K562 (cell line): ENCODE measurements around the gene RAB31. TPM values are rescaled to one million over a fixed set of nuclear protein-coding genes. Genes with fewer than 3 reads are reported as not detected.
"Not testable (repeated sequence)": the region's sequence is repeated elsewhere in the genome, so short reads cannot be mapped to it uniquely, and the experiment has no call there.

Source experiments
- ATAC-seq: fragments of 200-7000 bp; cut with Tn5 transposase; 3 replicates; pipeline ENCODE4 v1.9.1; 2020; ENCODE audit warnings: moderate library complexity
- BruUV-seq: library from RNA; stranded (reverse); fragments of 400-500 nt; replicated peaks from 2 replicates; lab custom pipeline; 2021; lab: Mats Ljungman, UMichigan
- CTCF ChIA-PET: fragments of 300-600 bp; formaldehyde crosslinking; extraction: SDS; loops from one replicate; lab custom pipeline; 2021; ENCODE audit warnings: low intra/inter-chr PET ratio; lab: Yijun Ruan, JAX
- POLR2A ChIA-PET: fragments of 300-600, 350-650 bp; sonication (Branson Sonifier 250); formaldehyde crosslinking; extraction: SDS; loops from one replicate; lab custom pipeline; 2021; ENCODE audit warnings: antibody characterized with exemption, inconsistent platforms; lab: Yijun Ruan, JAX
- DNase-seq, 4 experiments: peaks; one replicate each; pipeline versions ENCODE4 v3.0.0 to v3.0.0-alpha.2; 2011 to 2018; ENCODE audit warnings: low spot score in 3 of 4, mixed read lengths in 3 of 4; ENCODE audit errors: extremely low read depth in 1 of 4
- FAIRE-seq: peaks from 2 replicates; lab custom pipeline; 2011; peaks lifted over from hg19 to GRCh38; lab: Jason Lieb, UNC
- H2AFZ ChIP-seq: 2 replicates; pipeline ENCODE4 v1.6.0; 2011; ENCODE audit warnings: low read depth, low read length, control low read depth, inconsistent platforms
- H3K27ac ChIP-seq: fragments of 200-600 bp; 3 replicates; pipeline ENCODE4 v1.8.0; 2011; ENCODE audit warnings: low read depth, mild to moderate bottlenecking, control low read depth, inconsistent platforms, low read length, moderate library complexity, mixed read lengths; ENCODE audit errors: extremely low read depth
- H3K27me3 ChIP-seq, 2 experiments: fragments of 300-600 bp in 1 of 2; 2 replicates in 1 of 2; 3 replicates in 1 of 2; pipeline versions ENCODE4 v1.6.0 to v1.8.0; 2011; ENCODE audit warnings: inconsistent platforms in 2 of 2, low read length in 2 of 2, mild to moderate bottlenecking in 1 of 2, mixed read lengths in 1 of 2, moderate library complexity in 1 of 2; ENCODE audit not compliant: control insufficient read depth in 2 of 2, insufficient read depth in 2 of 2
- H3K36me3 ChIP-seq: fragments of 300-600 bp; 3 replicates; pipeline ENCODE4 v1.8.0; 2011; ENCODE audit warnings: mild to moderate bottlenecking, low read length, inconsistent platforms; ENCODE audit not compliant: control insufficient read depth, insufficient read depth
- H3K4me1 ChIP-seq, 2 experiments: fragments of 200-600 bp in 1 of 2; replicated peaks in 1 of 2; 2 replicates in 1 of 2; 3 replicates in 1 of 2; pipeline versions ENCODE4 v1.5.1 to v1.8.0; 2011; ENCODE audit warnings: inconsistent platforms in 2 of 2, low read length in 2 of 2, mild to moderate bottlenecking in 1 of 2, mixed read lengths in 1 of 2, moderate library complexity in 1 of 2; ENCODE audit not compliant: control insufficient read depth in 2 of 2, insufficient read depth in 2 of 2
- H3K4me2 ChIP-seq: 2 replicates; pipeline ENCODE4 v1.6.1; 2011; ENCODE audit warnings: low read length, control low read depth, inconsistent platforms, mixed read lengths; ENCODE audit not compliant: insufficient read depth
- H3K4me3 ChIP-seq: fragments of 200-600 bp; sonication (generic), shearing (Covaris generic); 2 replicates; pipeline ENCODE4 v1.5.1; 2016; ENCODE audit warnings: control low read depth, inconsistent platforms
- H3K79me2 ChIP-seq: fragments of 200-600 bp; 3 replicates; pipeline ENCODE4 v1.8.0; 2011; ENCODE audit warnings: low read length, inconsistent platforms; ENCODE audit not compliant: control insufficient read depth, insufficient read depth
- H3K9ac ChIP-seq, 2 experiments: 2 replicates each; pipeline versions ENCODE4 v1.6.0 to v1.6.1; 2011; ENCODE audit warnings: low read depth in 2 of 2, low read length in 2 of 2, control low read depth in 1 of 2, inconsistent platforms in 1 of 2, mild to moderate bottlenecking in 1 of 2, mixed read lengths in 1 of 2; ENCODE audit not compliant: insufficient read depth in 1 of 2
- H3K9me1 ChIP-seq: one replicate; pipeline ENCODE4 v1.6.0; 2011; ENCODE audit warnings: inconsistent platforms, mild to moderate bottlenecking, low read length, moderate library complexity; ENCODE audit not compliant: control insufficient read depth, insufficient read depth
- H3K9me3 ChIP-seq: replicated peaks from 2 replicates; pipeline ENCODE4 v1.5.1; 2011; ENCODE audit warnings: low read depth, low read length, inconsistent platforms; ENCODE audit not compliant: control insufficient read depth, insufficient read depth
- H4K20me1 ChIP-seq: replicated peaks from 2 replicates; pipeline ENCODE4 v1.6.1; 2011; ENCODE audit warnings: low read length, inconsistent platforms, mixed read lengths; ENCODE audit not compliant: control insufficient read depth, insufficient read depth
- ARID1B ChIP-seq: fragments of 450-650 bp; IDR thresholded peaks from 2 replicates; pipeline ENCODE4 v1.6.1; 2016; ENCODE audit warnings: antibody characterized with exemption, mild to moderate bottlenecking, inconsistent platforms
- CC2D1A ChIP-seq: fragments of 450-650 bp; IDR thresholded peaks from 2 replicates; pipeline ENCODE4 v1.6.1; 2017; ENCODE audit warnings: mild to moderate bottlenecking
- CEBPB ChIP-seq: fragments of 450-650 bp; IDR thresholded peaks from 2 replicates; pipeline ENCODE4 v1.6.1; 2016; ENCODE audit warnings: missing genetic modification characterization, missing compliant biosample characterization
- CEBPG ChIP-seq, 3 experiments: fragments of 200-800 bp in 1 of 3; sonication (Bioruptor generic) in 1 of 3; sonication (generic) in 1 of 3; formaldehyde crosslinking in 1 of 3; IDR thresholded peaks in 2 of 3; conservative IDR thresholded peaks in 1 of 3; 2 replicates each; pipeline versions ENCODE4 v1.6.1 to v1.8.0; 2016 to 2022; ENCODE audit warnings: missing compliant biosample characterization in 2 of 3, missing genetic modification characterization in 2 of 3, mild to moderate bottlenecking in 1 of 3, missing genetic modification reagents in 1 of 3
- FOXK2 ChIP-seq, 2 experiments: fragments of 450-650 bp; IDR thresholded peaks in 1 of 2; conservative IDR thresholded peaks in 1 of 2; 2 replicates each; pipeline ENCODE4 v1.6.1; 2016; ENCODE audit warnings: low read depth in 2 of 2, mild to moderate bottlenecking in 1 of 2
- GABPB1 ChIP-seq: sonication (generic); formaldehyde crosslinking; IDR thresholded peaks from 2 replicates; pipeline ENCODE4 v1.8.0; 2022; ENCODE audit warnings: mild to moderate bottlenecking, missing genetic modification reagents
- KLF10 ChIP-seq: fragments of 250-450 bp; sonication (Bioruptor Pico); IDR thresholded peaks from 2 replicates; pipeline ENCODE4 v1.6.1; 2021; ENCODE audit warnings: matching md5 sums
- NR2F6 ChIP-seq: fragments of 450-650 bp; formaldehyde crosslinking; IDR thresholded peaks from 2 replicates; pipeline ENCODE4 v1.4.0; 2020; ENCODE audit warnings: mild to moderate bottlenecking
- SMAD2 ChIP-seq: fragments of 150-350 bp; IDR thresholded peaks from 2 replicates; pipeline ENCODE4 v1.6.1; 2014; ENCODE audit warnings: low read depth, mild to moderate bottlenecking, low read length
- SMC3 ChIP-seq: conservative IDR thresholded peaks from 2 replicates; pipeline ENCODE4 v1.6.1; 2011; ENCODE audit warnings: low read depth, low read length, improper control_type of control experiment; ENCODE audit not compliant: insufficient read depth
- TARDBP ChIP-seq: fragments of 450-650 bp; IDR thresholded peaks from 2 replicates; pipeline ENCODE4 v1.6.1; 2016
- ZNF41 ChIP-seq: fragments of 250-450 bp; sonication (Bioruptor Pico); conservative IDR thresholded peaks from 2 replicates; pipeline ENCODE4 v1.4.0; 2020; ENCODE audit warnings: mild to moderate bottlenecking
- WGBS: fragments of 100-300 bp; shearing (Covaris generic); methylation state at CpG from one replicate; pipeline ENCODE4 v1.1.6; 2016; ENCODE audit warnings: low coverage, mixed read lengths; ENCODE audit not compliant: insufficient coverage; ENCODE audit errors: missing lambda C conversion rate; 5-methylcytosine and 5-hydroxymethylcytosine counted together
- in situ Hi-C: fragments of 300-500 bp; cut with MboI; formaldehyde crosslinking; loops from 4 replicates; pipeline ENCODE4 v1.15.0; 2018; ENCODE audit warnings: inconsistent platforms, mixed read lengths
- intact Hi-C: fragments of 100-400 bp; cut with micrococcal nuclease; formaldehyde crosslinking; loops from 2 replicates; pipeline ENCODE4 v1.14.2; 2022
- polyA plus RNA-seq, 8 experiments: library from polyadenylated mRNA; depleted of rRNA in 4 of 8; stranded (reverse) in 5 of 8; unstranded in 3 of 8; fragments of >200 nt; fragmentation: Nextera tagmentation in 2 of 8; fragmentation: Illumina TruSeq in 1 of 8; extraction: Ambion mirVana in 2 of 8; extraction: Trizol in 1 of 8; gene quantifications; 2 replicates each; pipeline versions ENCODE4 v1.2.1 to v1.2.3, GENCODE V29; 2011 to 2014; ENCODE audit warnings: inconsistent platforms in 1 of 8, missing spikeins in 1 of 8
- total RNA-seq, 7 experiments: library from RNA; depleted of rRNA in 6 of 7; stranded (reverse); fragments of >200 nt in 6 of 7; fragmentation: Illumina TruSeq in 2 of 7; extraction: Trizol in 2 of 7; gene quantifications; 2 replicates each; pipeline versions ENCODE4 v1.2.1 to v1.2.3, GENCODE V29; 2011 to 2021; ENCODE audit warnings: low replicate concordance in 1 of 7
- TF ChIP-seq, protein P1 (sequence below): IDR thresholded peaks from 2 replicates; pipeline ENCODE4 v1.6.1; 2016; ENCODE audit warnings: missing genetic modification characterization, missing compliant biosample characterization

Gene RAB31
- total and polyA plus RNA-seq, 9 of the 15 experiments (the other 6 are each of a cell fraction or from before 2014, with no cell fraction given) = 20.7 to 70.4 (median 41.3) TPM

DNA sequence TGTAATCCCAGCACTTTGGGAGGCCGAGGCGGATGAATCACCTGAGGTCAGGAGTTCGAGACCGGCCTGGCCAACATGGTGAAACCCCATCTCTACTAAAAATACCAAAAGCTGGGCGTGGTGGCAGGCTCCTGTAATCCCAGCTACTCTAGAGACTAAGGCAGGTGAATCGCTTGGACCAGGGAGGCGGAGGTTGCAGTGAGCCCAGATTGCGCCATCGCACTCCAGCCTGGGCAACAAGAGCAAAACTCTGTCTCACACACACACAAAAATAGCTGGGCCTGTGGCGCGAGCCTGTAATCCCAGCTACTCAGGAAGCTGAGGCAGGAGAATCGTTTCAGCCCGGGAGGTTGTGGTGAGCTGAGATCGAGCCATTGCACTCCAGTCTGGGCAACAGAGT, 194.2 kb downstream of the RAB31 start:
- WGBS = 82% methylated on average over 14 of the region's 14 CpGs
- H3K9me3 ChIP-seq; in situ Hi-C loops; FAIRE-seq; H2AFZ ChIP-seq; H3K27ac ChIP-seq; ATAC-seq; H3K27me3 ChIP-seq; H3K9me1 ChIP-seq; intact Hi-C loops; H3K36me3 ChIP-seq; BruUV-seq; H3K4me2 ChIP-seq; DNase-seq; CTCF ChIA-PET; H3K4me3 ChIP-seq; H3K9ac ChIP-seq; H3K79me2 ChIP-seq; H4K20me1 ChIP-seq; TF ChIP-seq CEBPG (tag; conservative IDR thresholded peaks at IDR 0.05 in 1 of 2, IDR thresholded peaks at IDR 0.05 in 1 of 2): not testable (repeated sequence)
- POLR2A ChIA-PET = interaction anchor here (1.0 kb wide), 1 partner anchor 11 kb away, joined by 5 read pairs; the partner anchor contains the start of gene VAPA
- TF ChIP-seq CEBPG (CRISPR knock-in tag; IDR thresholded peaks at IDR 0.05) = 0 out of 2 replicates have a peak, but pooled peaks have one; percentile 34
- TF ChIP-seq CEBPB (tag) = peak; percentile 80
- peaks cover 23 to 66% of the 10 kb centered on the region in 2 experiments for H3K4me1 ChIP-seq

DNA sequence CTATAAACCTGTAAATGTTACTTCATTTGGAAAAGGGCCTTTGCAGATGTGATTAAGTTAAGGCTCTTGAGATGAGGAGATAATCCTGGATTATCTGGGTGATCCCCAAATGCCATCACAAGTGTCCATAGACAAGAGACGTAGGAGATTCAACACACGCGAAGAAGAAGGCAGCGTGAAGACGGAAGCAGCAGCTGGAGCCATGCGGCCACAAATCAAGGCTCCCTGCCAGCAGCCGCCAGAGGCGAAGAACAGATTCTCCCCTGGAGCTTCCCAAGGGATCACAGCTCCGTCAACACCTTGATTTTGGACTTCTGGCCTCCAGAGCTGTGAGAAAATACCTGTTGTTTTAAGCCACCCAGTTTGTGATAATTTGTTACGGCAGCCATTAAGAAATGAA, 194.7 kb downstream of the RAB31 start:
- no peaks in the 10 kb centered on the region for H3K9me3 ChIP-seq
- 0 out of 2 replicates have a peak overlapping the region, but pooled peaks have one; percentile 18 for H2AFZ ChIP-seq
- no peak overlapping the region for H3K4me2 ChIP-seq
- DNase-seq = no peak
- H4K20me1 ChIP-seq = no peaks in the 10 kb centered on the region
- in situ Hi-C loops (no loop called here), intact Hi-C loops (no loop called here)
- no peak for FAIRE-seq
- 82% methylated on average over 10 of the region's 10 CpGs for WGBS
- no peaks in the 10 kb centered on the region for H3K36me3 ChIP-seq
- peaks cover 21 to 67% of the 10 kb centered on the region in 2 experiments for H3K4me1 ChIP-seq
- ChIA-PET CTCF (no interaction called here), POLR2A (interaction anchor here (1.0 kb wide), 1 partner anchor 11 kb away, joined by 5 read pairs; the partner anchor contains the start of gene VAPA)
- H3K9ac ChIP-seq = no peak overlapping the region
- no peak overlapping the region for H3K27ac ChIP-seq
- H3K9me1 ChIP-seq = no peaks in the 10 kb centered on the region
- H3K4me3 ChIP-seq = no peak overlapping the region
- BruUV-seq = no TSS peak
- no peaks in the 10 kb centered on the region for H3K27me3 ChIP-seq
- no peaks in the 10 kb centered on the region; the same call in 2 of the 3 replicates for H3K79me2 ChIP-seq
- no peak for ATAC-seq
- TF ChIP-seq ARID1B (no peak), KLF10 (CRISPR knock-in tag) (no peak), CC2D1A (no peak), GABPB1 (CRISPR knock-in tag) (no peak), NR2F6 (no peak), ZNF41 (CRISPR knock-in tag) (no peak), FOXK2 (conservative IDR thresholded peaks at IDR 0.05 in 1 of 2, IDR thresholded peaks at IDR 0.05 in 1 of 2; ENCODE audit: low read depth in 2 of 2) (no peak), SMC3 (no peak), SMAD2 (no peak), TARDBP (no peak)
- TF ChIP-seq, protein P1, sequence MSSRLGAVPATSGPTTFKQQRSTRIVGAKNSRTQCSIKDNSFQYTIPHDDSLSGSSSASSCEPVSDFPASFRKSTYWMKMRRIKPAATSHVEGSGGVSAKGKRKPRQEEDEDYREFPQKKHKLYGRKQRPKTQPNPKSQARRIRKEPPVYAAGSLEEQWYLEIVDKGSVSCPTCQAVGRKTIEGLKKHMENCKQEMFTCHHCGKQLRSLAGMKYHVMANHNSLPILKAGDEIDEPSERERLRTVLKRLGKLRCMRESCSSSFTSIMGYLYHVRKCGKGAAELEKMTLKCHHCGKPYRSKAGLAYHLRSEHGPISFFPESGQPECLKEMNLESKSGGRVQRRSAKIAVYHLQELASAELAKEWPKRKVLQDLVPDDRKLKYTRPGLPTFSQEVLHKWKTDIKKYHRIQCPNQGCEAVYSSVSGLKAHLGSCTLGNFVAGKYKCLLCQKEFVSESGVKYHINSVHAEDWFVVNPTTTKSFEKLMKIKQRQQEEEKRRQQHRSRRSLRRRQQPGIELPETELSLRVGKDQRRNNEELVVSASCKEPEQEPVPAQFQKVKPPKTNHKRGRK (tag) = no peak
